SK-N-SH treated with all-trans-retinoic acid at 6 μM for 48 hours (cell line): ENCODE data around the gene SMARCD1.

Experiments used
- CREB5 ChIP-seq: fragments of 250-450 bp; sonication (Bioruptor Pico); IDR thresholded peaks from 2 replicates; pipeline ENCODE4 v1.5.1; 2020; ENCODE audit warnings: low read depth, mild to moderate bottlenecking, moderate library complexity
- POU6F1 ChIP-seq: fragments of 250-450 bp; sonication (Bioruptor Pico); IDR thresholded peaks from 2 replicates; pipeline ENCODE4 v1.8.0; 2021; ENCODE audit warnings: low read depth, mild to moderate bottlenecking, moderate library complexity, borderline replicate concordance
- SNAI2 ChIP-seq: fragments of 250-450 bp; sonication (Bioruptor Pico); IDR thresholded peaks from 2 replicates; pipeline ENCODE4 v1.5.0; 2020; ENCODE audit warnings: mild to moderate bottlenecking, moderate library complexity
- TCF4 ChIP-seq: fragments of 250-450 bp; sonication (Bioruptor Pico); IDR thresholded peaks from 2 replicates; pipeline ENCODE4 v1.8.0; 2021; ENCODE audit warnings: mild to moderate bottlenecking, moderate library complexity, borderline replicate concordance
- TOX ChIP-seq: fragments of 250-450 bp; sonication (Bioruptor Pico); IDR thresholded peaks from 2 replicates; pipeline ENCODE4 v1.8.0; 2021; ENCODE audit warnings: mild to moderate bottlenecking, moderate library complexity, borderline replicate concordance
- ZFP3 ChIP-seq: fragments of 250-450 bp; sonication (Bioruptor Pico); IDR thresholded peaks from 2 replicates; pipeline ENCODE4 v1.5.0; 2020; ENCODE audit warnings: mild to moderate bottlenecking, moderate library complexity
- ZFP30 ChIP-seq: fragments of 450-650 bp; formaldehyde crosslinking; IDR thresholded peaks from 2 replicates; pipeline ENCODE4 v1.5.0; 2022; ENCODE audit warnings: mild to moderate bottlenecking, moderate library complexity
- ZNF565 ChIP-seq: fragments of 450-650 bp; formaldehyde crosslinking; conservative IDR thresholded peaks from 2 replicates; pipeline ENCODE4 v1.5.0; 2020; ENCODE audit warnings: low read depth, mild to moderate bottlenecking, moderate library complexity
- ZNF70 ChIP-seq: fragments of 450-650 bp; formaldehyde crosslinking; IDR thresholded peaks from 2 replicates; pipeline ENCODE4 v1.5.0; 2020; ENCODE audit warnings: mild to moderate bottlenecking, moderate library complexity
- ZNF8 ChIP-seq: fragments of 450-650 bp; formaldehyde crosslinking; IDR thresholded peaks from 2 replicates; pipeline ENCODE4 v1.5.0; 2020; ENCODE audit warnings: mild to moderate bottlenecking, moderate library complexity
- TF ChIP-seq, protein P1 (sequence below): fragments of 250-450 bp; sonication (Bioruptor Pico); IDR thresholded peaks from 2 replicates; pipeline ENCODE4 v1.5.1; 2021; ENCODE audit warnings: mild to moderate bottlenecking, moderate library complexity
- TF ChIP-seq, protein P2 (sequence below): fragments of 250-450 bp; sonication (Bioruptor Pico); IDR thresholded peaks from 2 replicates; pipeline ENCODE4 v1.8.0; 2020; ENCODE audit warnings: mild to moderate bottlenecking, moderate library complexity, borderline replicate concordance

- TF ChIP-seq TCF4 (no peak), TOX (CRISPR knock-in tag) (no peak), ZNF565 (CRISPR knock-in tag) (no peak), ZFP30 (no peak), ZFP3 (CRISPR knock-in tag) (no peak), POU6F1 (CRISPR knock-in tag) (no peak), SNAI2 (CRISPR knock-in tag) (no peak), CREB5 (CRISPR knock-in tag) (no peak), ZNF8 (no peak), ZNF70 (no peak)
- TF ChIP-seq, protein P1, sequence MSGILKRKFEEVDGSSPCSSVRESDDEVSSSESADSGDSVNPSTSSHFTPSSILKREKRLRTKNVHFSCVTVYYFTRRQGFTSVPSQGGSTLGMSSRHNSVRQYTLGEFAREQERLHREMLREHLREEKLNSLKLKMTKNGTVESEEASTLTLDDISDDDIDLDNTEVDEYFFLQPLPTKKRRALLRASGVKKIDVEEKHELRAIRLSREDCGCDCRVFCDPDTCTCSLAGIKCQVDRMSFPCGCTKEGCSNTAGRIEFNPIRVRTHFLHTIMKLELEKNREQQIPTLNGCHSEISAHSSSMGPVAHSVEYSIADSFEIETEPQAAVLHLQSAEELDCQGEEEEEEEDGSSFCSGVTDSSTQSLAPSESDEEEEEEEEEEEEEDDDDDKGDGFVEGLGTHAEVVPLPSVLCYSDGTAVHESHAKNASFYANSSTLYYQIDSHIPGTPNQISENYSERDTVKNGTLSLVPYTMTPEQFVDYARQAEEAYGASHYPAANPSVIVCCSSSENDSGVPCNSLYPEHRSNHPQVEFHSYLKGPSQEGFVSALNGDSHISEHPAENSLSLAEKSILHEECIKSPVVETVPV (CRISPR knock-in tag), result no peak
- TF ChIP-seq, protein P2, sequence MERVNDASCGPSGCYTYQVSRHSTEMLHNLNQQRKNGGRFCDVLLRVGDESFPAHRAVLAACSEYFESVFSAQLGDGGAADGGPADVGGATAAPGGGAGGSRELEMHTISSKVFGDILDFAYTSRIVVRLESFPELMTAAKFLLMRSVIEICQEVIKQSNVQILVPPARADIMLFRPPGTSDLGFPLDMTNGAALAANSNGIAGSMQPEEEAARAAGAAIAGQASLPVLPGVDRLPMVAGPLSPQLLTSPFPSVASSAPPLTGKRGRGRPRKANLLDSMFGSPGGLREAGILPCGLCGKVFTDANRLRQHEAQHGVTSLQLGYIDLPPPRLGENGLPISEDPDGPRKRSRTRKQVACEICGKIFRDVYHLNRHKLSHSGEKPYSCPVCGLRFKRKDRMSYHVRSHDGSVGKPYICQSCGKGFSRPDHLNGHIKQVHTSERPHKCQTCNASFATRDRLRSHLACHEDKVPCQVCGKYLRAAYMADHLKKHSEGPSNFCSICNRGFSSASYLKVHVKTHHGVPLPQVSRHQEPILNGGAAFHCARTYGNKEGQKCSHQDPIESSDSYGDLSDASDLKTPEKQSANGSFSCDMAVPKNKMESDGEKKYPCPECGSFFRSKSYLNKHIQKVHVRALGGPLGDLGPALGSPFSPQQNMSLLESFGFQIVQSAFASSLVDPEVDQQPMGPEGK (CRISPR knock-in tag), result no peak
Measured at GRCh38 chr12:50084775-50085614, at the start of gene SMARCD1.
